Fibroblast of the conjunctiva (primary cell): ENCODE data around the gene TMEM131.
"Not testable (repeated sequence)": the region's sequence is repeated elsewhere in the genome, so short reads cannot be mapped to it uniquely, and the experiment has no call there.

Source experiments
- DNase-seq: peaks from one replicate; pipeline ENCODE4 v3.0.0-alpha.2; 2010; ENCODE audit warnings: low read depth

Gene TMEM131

DNA sequence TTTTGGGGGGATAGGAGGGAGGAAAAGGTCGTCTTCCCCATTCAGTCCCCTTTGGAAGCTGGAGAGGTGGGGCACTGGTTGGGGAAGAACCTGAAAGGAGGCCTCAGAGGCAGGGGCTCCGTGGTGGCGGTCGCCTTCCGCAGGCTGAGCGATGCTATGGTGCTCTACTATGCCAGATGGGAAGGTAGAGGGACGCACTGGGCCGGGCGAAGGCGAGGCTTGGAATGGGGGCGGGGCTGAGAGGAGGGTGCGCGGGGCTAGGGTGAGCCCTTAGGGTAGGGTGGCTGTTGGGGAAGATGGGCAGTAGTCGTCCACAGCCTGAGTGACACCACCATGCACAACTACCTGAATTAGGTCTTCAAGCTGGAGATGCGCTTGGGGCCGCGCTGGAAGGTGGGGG, 271.2 kb downstream of the TMEM131 start:
- DNase-seq: no peak

DNA sequence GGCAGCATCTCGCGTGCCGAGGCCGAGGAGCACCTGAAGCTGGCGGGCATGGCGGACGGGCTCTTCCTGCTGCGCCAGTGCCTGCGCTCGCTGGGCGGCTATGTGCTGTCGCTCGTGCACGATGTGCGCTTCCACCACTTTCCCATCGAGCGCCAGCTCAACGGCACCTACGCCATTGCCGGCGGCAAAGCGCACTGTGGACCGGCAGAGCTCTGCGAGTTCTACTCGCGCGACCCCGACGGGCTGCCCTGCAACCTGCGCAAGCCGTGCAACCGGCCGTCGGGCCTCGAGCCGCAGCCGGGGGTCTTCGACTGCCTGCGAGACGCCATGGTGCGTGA, 271.7 kb downstream of the TMEM131 start:
- no peak for DNase-seq

- DNase-seq: no peak
Measured at GRCh38 chr2:97723156-97724072, 272.3 kb downstream of the TMEM131 start.

- no peak for DNase-seq
Measured at GRCh38 chr2:97722227-97722626, 273.5 kb downstream of the TMEM131 start.

- DNase-seq: no peak
Measured at GRCh38 chr2:97720746-97721145, 275.0 kb downstream of the TMEM131 start.

DNA sequence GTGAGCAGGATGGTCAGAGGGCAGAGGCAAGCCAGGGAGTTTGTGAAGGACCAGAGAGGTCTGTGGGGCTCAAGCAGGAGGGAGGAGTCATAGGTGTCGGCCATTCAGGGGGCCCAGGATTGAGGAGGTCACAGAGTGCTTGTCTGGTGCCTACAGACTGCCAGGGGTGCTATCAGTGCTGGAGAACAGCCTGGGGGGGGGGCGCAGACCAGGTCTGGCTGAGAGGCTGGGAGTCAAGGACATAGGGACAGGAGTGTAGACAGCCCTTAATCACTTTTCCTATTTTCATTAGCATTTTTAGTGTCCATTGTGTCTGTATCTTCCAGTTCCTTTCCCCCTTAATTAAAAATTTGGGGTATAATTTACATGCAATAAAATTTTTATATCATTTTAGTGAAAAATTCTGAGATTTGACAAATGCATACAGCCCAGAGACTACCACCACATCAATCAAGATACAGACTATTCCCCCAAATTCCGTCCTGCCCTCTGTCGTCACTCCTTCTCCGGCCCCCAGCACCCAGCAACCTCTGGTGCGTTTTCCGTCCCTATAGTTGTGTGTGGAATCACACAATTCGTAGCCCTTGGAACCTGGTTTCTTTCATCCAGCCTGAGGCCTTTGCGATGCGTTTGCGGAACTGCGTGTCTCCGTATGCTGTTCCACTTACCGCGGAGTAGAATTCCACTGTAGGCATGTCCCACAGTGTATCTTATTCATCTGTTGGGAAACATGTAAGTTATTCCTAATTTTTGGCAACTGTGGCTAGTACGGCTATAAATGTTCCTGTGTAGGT, 276.2 kb downstream of the TMEM131 start:
- no peak for DNase-seq

DNA sequence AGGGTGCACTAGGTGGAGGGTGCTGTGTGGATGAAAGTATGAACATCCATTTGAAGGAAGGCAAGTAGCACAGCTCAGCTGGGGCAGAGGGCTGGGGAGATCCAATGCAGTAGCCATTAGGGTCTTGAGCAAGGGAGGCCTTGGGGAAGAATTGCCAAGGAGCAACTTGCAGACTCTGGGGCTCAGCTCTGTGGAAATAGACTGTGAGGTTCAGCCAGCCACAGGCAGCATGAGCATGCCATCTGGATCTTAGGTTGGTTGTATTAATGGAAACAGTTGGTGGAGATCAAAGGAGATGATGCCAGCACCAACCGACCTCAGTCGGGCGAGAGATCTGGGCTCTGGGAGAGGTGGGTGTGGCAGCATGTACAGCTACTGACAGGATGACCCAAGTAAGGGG, 276.8 kb downstream of the TMEM131 start:
- DNase-seq: no peak

DNA sequence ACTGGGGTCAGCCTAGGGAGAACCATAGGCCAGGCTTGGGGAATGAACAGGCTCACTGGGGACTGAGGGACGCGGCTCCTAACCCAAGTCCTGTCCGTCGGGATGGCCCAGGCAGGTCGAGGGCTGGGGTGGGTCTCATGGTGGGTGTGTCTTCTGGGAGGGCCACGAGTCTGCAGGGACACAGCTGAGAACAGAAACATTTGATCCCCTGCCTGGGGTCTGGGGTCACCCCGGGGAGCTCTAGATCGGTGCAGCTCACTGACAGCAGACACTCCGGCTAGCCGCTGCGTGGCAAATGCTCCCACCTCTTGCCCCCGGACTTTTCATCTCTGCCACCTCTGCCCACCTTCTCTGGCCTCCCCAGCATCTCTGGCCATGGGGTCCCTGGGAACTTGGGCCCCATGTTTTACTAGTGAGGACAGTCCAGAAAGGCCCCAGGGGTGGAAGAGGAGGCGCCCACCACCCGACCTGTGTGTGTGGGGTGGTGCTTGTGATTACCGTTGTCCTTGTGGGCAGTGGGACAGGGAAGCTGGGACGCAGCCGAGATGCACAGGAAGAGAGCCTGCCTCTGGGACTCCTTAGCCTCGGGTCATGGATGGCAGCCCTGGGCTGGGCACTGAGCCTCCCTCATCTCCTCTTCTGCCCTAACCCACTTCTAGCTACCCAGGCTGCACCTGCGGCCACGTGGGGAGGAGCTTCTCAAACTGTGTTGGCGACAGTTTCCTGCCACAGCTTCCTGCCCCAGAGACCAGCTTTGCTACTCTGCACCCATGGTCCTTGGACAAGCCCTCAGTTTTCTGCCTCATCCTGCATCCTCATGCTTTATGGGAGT, 277.5 kb downstream of the TMEM131 start:
- DNase-seq: no peak

GRCh38 chr2:97717613-97717995, 278.1 kb downstream of the TMEM131 start:
- DNase-seq: no peak

DNA sequence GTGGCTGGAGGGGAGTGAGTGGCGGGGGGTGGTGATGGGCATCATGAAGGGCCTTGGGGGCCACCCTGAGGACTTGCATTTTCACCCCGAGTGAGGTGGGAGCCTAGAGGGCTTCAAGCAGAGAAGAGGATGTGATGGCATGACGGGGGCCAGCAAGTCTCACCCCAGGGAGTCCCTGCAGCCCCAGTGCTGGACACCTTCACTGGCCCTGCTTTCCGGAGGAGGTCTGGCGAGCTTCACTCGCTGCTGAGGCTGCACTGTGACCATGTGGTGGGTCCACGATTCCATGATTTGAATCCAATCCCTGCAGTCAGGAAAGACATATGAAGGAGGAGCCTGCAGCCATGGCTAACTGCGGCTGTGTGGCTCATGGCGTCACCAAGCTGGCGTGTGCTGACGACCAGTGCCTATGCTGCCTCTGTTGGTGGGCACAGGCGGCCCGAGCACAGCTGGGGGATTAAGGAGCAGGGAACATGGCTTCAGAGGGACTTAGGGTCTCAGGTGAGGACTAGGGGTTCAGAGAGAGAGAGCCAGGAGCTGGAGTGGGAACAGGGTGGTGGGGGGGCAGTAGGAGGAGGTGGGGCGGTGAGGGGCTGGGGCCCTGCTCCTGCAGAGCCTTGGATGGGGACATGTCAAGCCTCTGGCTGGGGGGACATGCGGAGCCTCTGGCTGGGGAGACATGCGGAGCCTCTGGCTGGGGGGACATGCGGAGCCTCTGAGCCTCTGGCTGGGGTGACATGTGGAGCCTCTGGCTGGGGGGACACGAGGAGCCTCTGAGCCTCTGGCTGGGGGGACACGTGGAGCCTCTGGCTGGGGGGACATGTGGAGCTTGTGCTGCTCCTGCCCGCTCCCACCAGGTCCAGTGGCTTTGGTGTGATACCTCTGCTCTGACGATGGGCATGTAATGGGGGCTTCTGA, 278.8 kb downstream of the TMEM131 start:
- no peak for DNase-seq

- no peak for DNase-seq
Measured at GRCh38 chr2:97715951-97716694, 279.6 kb downstream of the TMEM131 start.

GRCh38 chr2:97714950-97715652, 280.6 kb downstream of the TMEM131 start:
- DNase-seq: no peak

- no peak for DNase-seq
Measured at GRCh38 chr2:97714084-97714949, 281.4 kb downstream of the TMEM131 start.

DNA sequence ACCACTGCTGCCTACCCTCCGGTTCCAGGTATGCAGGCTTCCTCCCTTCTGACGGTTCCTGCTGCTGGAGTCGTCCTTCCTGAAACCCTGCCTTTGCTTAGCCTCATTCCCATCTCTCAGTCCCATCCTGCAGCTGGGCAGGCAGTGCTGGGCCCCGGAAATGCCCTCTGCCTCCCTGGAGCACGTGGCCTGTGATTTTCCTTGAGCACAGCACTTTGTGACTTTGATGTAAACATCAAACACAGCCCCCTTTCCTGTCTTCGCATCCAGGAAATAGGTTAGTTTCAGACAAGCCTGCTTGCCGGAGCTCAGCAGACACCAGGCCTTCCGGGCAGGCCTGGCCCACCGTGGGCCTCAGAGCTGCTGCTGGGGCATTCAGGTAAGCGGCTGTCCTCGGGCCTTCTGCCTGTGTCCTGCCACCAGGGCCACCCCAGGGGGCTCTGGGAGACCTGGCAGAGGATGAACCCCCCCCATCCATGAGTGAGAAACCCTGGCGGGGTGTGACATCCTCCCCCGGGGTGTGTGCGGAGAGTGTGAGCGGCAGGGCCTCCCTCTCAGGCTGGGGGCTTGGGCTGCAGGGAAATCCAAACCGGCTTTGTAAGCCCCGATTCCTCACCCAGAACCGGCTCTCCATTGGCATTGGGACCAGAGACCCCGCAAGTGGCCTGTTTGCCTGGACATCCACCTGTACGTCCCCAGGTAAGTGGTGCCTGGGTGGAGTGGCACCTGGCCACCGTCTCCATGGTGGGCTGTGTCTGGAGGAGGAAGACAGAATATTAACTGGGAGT, 282.3 kb downstream of the TMEM131 start, which contains the start of gene ZAP70:
Gene ZAP70 (plus strand): TSS at position 281 of the 788 bp plus-strand sequence. CDS start 10,461 bp downstream, outside the sequence.
- no peak for DNase-seq

- DNase-seq: no peak
Measured at GRCh38 chr2:97712693-97713295, 283.0 kb downstream of the TMEM131 start.

- not testable (repeated sequence) for DNase-seq
Measured at GRCh38 chr2:97712175-97712574, 283.6 kb downstream of the TMEM131 start.

- no peak for DNase-seq
Measured at GRCh38 chr2:97711394-97711711, 284.4 kb downstream of the TMEM131 start.

DNA sequence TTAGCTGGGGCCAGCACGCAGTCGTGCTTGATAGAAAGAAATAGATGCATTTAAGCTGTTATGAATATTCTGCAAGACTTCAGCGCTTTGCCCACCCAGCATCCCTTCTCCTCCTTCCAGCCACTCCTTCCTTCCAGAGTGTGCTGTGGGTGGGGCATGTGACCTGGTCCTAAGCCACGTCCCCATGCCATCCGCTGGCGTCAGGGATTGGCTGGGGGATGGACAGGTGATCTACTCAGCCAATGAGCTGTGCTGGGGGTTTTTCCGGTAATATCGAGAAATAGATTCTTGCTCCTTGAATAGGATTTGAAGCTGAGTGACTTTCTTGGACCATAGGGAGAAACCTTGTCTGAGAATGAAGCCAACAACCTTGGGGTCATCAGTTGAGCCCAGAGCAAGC, 287.1 kb downstream of the TMEM131 start:
- DNase-seq: no peak
